Measurements from ENCODE around the gene ST6GALNAC1.

ST6GALNAC1 gene

DNA sequence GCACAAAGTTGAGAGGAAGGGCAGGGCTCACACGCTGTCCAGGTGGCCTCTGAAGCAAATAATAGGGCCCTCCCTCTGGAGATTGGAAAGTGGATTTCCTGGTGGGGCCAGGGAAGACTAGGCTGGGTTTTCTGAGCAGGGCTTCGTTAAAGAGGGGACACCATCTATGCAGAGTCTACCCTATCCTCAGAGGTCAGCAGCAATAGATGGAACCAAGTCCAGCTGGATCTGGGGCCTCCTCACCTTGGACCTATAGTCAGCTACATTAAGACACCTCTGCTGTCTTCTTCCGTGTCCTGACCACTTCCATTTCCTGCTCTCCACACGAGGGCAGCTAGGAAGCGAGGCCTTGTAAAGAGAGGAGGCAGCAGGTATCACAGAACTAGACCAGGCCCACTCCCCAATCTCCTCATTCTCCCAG lies 14.7 kb upstream of the ST6GALNAC1 start:
- TF ChIP-seq, protein P1, sequence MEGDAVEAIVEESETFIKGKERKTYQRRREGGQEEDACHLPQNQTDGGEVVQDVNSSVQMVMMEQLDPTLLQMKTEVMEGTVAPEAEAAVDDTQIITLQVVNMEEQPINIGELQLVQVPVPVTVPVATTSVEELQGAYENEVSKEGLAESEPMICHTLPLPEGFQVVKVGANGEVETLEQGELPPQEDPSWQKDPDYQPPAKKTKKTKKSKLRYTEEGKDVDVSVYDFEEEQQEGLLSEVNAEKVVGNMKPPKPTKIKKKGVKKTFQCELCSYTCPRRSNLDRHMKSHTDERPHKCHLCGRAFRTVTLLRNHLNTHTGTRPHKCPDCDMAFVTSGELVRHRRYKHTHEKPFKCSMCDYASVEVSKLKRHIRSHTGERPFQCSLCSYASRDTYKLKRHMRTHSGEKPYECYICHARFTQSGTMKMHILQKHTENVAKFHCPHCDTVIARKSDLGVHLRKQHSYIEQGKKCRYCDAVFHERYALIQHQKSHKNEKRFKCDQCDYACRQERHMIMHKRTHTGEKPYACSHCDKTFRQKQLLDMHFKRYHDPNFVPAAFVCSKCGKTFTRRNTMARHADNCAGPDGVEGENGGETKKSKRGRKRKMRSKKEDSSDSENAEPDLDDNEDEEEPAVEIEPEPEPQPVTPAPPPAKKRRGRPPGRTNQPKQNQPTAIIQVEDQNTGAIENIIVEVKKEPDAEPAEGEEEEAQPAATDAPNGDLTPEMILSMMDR (IDR thresholded peaks at IDR 0.05; ENCODE audit: unreplicated experiment in 3 of 3): no peak
- no peak overlapping the region for H3K4me3 Mint-ChIP-seq
- no peaks in the 10 kb centered on the region for H3K27me3 Mint-ChIP-seq (ENCODE audit: low read depth)
- peaks cover 8% of the 10 kb centered on the region for H3K4me1 Mint-ChIP-seq
- H3K36me3 Mint-ChIP-seq (ENCODE audit: low read depth): no peaks in the 10 kb centered on the region
- no peak overlapping the region for H3K27ac Mint-ChIP-seq
- no peaks in the 10 kb centered on the region for H3K9me3 Mint-ChIP-seq

DNA sequence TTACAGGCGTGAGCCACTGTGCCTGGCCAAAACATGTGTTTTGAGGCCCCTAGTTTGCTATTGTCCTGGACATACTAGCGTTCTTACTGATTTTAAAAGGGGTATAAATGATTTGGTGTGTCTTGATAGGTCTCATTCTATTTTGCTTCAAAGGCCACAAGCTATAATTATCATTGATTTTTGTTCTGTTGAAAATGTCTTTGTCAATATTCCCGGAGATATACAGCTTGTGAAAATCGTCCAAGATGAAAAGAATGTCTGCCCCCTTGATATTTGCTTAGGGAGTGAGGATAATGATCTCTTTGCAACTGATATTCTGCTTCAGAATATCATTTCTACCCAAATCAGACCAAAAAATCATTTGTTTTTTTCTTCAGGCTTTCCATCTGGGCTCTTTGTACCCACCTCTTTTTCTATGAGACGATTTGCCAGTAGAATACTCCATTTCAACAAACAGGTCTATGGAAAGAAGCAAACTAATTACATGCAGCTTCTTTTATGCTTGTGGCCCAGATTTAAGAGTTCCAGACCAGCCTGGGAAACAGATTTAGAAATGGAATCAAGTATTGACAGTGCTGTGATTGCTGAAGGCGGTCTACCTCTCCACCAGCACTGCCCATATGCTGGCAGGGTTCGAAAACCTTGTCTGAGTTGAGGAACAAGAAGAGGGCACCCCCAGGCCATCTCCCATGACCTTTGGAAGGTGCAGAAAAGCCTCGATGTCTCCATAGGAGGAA lies 14.1 kb upstream of the ST6GALNAC1 start:
- peaks cover 8% of the 10 kb centered on the region for H3K4me1 Mint-ChIP-seq
- no peak overlapping the region for H3K4me3 Mint-ChIP-seq

GRCh38 chr17:76654408-76654807 lies 10.9 kb upstream of the ST6GALNAC1 start:
- Mint-ChIP-seq H3K9me3 (peaks cover 9% of the 10 kb centered on the region), H3K4me1 (peaks cover 1% of the 10 kb centered on the region), H3K36me3 (ENCODE audit: low read depth) (peaks cover 4% of the 10 kb centered on the region), H3K4me3 (no peak overlapping the region), H3K27ac (no peak overlapping the region), H3K27me3 (ENCODE audit: low read depth) (peaks cover 4% of the 10 kb centered on the region)
- TF ChIP-seq, protein P1 (IDR thresholded peaks at IDR 0.05; ENCODE audit: unreplicated experiment in 3 of 3): no peak

More for the DNA sequence above, 14.1 kb upstream of the ST6GALNAC1 start:
- Mint-ChIP-seq H3K9me3 (no peaks in the 10 kb centered on the region), H3K27me3 (ENCODE audit: low read depth) (no peaks in the 10 kb centered on the region), H3K36me3 (ENCODE audit: low read depth) (no peaks in the 10 kb centered on the region), H3K27ac (no peak overlapping the region)
- TF ChIP-seq, protein P1 (IDR thresholded peaks at IDR 0.05; ENCODE audit: unreplicated experiment in 3 of 3): no peak

- Mint-ChIP-seq H3K9me3 (peaks cover 15% of the 10 kb centered on the region), H3K27ac (no peak overlapping the region), H3K36me3 (ENCODE audit: low read depth) (peaks cover 4% of the 10 kb centered on the region), H3K4me1 (no peaks in the 10 kb centered on the region), H3K27me3 (ENCODE audit: low read depth) (peaks cover 4% of the 10 kb centered on the region), H3K4me3 (no peak overlapping the region)
- TF ChIP-seq, protein P1 (IDR thresholded peaks at IDR 0.05; ENCODE audit: unreplicated experiment in 3 of 3): no peak
These were observed 6.9 kb upstream of the ST6GALNAC1 start for GRCh38 chr17:76650504-76650903.

DNA sequence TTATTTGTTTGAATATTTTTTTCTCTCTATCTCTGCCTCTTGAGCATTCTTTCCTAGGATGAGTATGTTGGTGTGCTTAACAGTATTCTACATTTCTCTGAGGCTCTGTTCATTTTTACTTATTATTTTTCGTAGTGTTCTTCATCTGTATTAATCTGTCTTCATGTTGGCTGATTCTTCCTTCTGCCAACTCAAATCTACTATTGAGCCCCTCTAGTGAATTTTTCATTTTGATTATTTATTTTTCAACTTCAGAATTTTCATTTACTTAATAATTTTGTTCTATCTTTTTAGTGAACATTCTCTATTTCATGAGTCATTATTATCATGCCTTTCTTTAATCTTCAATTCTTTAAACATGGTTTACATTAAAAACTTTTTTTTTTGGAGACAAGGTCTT lies 3.2 kb upstream of the ST6GALNAC1 start:
- TF ChIP-seq, protein P1 (IDR thresholded peaks at IDR 0.05; ENCODE audit: unreplicated experiment in 3 of 3): no peak
- H3K27me3 Mint-ChIP-seq (ENCODE audit: low read depth): no peaks in the 10 kb centered on the region

DNA sequence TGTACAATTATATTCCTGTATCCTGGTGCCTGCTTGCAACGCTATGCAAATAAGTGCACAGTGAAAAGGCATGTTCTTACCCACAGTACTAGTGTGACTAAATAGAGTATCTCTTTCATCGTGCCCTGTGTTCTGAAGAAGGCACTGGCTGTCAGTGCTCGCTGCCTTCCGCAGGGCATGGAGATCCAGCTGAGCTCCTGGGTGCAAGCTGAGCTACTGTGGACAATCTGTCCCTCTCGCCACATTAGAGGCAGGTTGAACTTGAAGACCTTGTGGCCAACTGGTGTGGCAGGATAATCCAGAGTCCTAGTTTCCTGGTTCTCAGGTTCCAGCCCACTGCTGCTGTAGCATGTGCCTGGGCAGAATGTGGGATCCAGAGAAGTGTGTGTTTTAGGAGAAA lies 1.9 kb upstream of the ST6GALNAC1 start:
- Mint-ChIP-seq H3K27ac (peak overlapping the region; percentile 61 to 82 (median 68)), H3K4me3 (no peak overlapping the region), H3K27me3 (ENCODE audit: low read depth) (no peaks in the 10 kb centered on the region), H3K36me3 (ENCODE audit: low read depth) (no peaks in the 10 kb centered on the region), H3K9me3 (peaks cover 5% of the 10 kb centered on the region), H3K4me1 (peaks cover 9% of the 10 kb centered on the region)
- TF ChIP-seq, protein P1 (IDR thresholded peaks at IDR 0.05; ENCODE audit: unreplicated experiment in 3 of 3): no peak

More for the DNA sequence above, 3.2 kb upstream of the ST6GALNAC1 start:
- no peaks in the 10 kb centered on the region for H3K4me1 Mint-ChIP-seq
- H3K4me3 Mint-ChIP-seq: no peak overlapping the region
- H3K27ac Mint-ChIP-seq: peak overlapping the region in 1 of 3 experiments; percentile 54
- H3K36me3 Mint-ChIP-seq (ENCODE audit: low read depth): no peaks in the 10 kb centered on the region
- peaks cover 8% of the 10 kb centered on the region for H3K9me3 Mint-ChIP-seq
